Esophagus squamous epithelium (tissue), 5 donors: ENCODE data around the gene CYTH3. TPM values are rescaled to one million over a fixed set of nuclear protein-coding genes. Genes with fewer than 3 reads are reported as not detected.

Experiments used
- DNase-seq: peaks from one replicate; lab custom pipeline; 2025; lab: John Stamatoyannopoulos, UW
- H3K27ac ChIP-seq, 4 donors: fragments of 200-600 bp; sonication (generic); one replicate each; pipeline ENCODE4 v1.5.1; 2016 to 2019; ENCODE audit warnings: mild to moderate bottlenecking in 1 of 4
- H3K27me3 ChIP-seq, 4 donors: fragments of 200-600 bp; sonication (generic); 1 replicate in 3 of 4; 2 replicates in 1 of 4; pipeline versions ENCODE4 v1.5.1 to v1.6.0; 2017 to 2021; ENCODE audit warnings: antibody characterized with exemption in 1 of 4
- H3K36me3 ChIP-seq, 3 donors: fragments of 200-600 bp; sonication (generic); one replicate each; pipeline ENCODE4 v1.5.1; 2016 to 2019
- H3K4me1 ChIP-seq, 3 donors: fragments of 200-600 bp; sonication (generic); one replicate each; pipeline ENCODE4 v1.5.1; 2017 to 2019
- H3K4me3 ChIP-seq, 4 donors: fragments of 200-600 bp; sonication (generic); 1 replicate in 3 of 4; 2 replicates in 1 of 4; pipeline ENCODE4 v1.5.1; 2016 to 2019; ENCODE audit warnings: mild to moderate bottlenecking in 2 of 4, moderate library complexity in 1 of 4
- H3K9me3 ChIP-seq, 3 donors: fragments of 200-600 bp; sonication (generic); one replicate each; pipeline ENCODE4 v1.5.1; 2016 to 2019
- POLR2A ChIP-seq, 4 donors: fragments of 450-650 bp; IDR thresholded peaks; one replicate each; pipeline ENCODE4 v1.6.1; 2017; ENCODE audit warnings: antibody characterized with exemption in 4 of 4, mild to moderate bottlenecking in 4 of 4, moderate library complexity in 3 of 4
- WGBS, 2 donors: methylation state at CpG; one replicate each; pipeline ENCODE4 v1.1.5; 2018; 5-methylcytosine and 5-hydroxymethylcytosine counted together
- intact Hi-C: fragments of 100-400 bp; cut with DNase I; formaldehyde crosslinking; loops from one replicate; pipeline ENCODE4 v1.15.0; 2022
- total RNA-seq, 4 donors: library from RNA; depleted of rRNA; stranded (reverse); fragments of >200 nt; gene quantifications; one replicate each; pipeline ENCODE4 v1.1.0, GENCODE V29; 2016
- TF ChIP-seq, protein P1 (sequence below), 6 experiments: fragments of 450-650 bp in 4 of 6; fragments of 200-600 bp in 2 of 6; sonication (generic) in 2 of 6; IDR thresholded peaks; one replicate each; pipeline ENCODE4 v1.5.1; 2016 to 2019; ENCODE audit warnings: antibody characterized with exemption in 6 of 6, mild to moderate bottlenecking in 4 of 6, moderate library complexity in 4 of 6
- donor health status: DM: yes; HTN: yes; CAD: no.

Gene CYTH3
- total RNA-seq, 4 donors from 2014 or later, result 11.5 to 27.7 (median 12.7) TPM

DNA sequence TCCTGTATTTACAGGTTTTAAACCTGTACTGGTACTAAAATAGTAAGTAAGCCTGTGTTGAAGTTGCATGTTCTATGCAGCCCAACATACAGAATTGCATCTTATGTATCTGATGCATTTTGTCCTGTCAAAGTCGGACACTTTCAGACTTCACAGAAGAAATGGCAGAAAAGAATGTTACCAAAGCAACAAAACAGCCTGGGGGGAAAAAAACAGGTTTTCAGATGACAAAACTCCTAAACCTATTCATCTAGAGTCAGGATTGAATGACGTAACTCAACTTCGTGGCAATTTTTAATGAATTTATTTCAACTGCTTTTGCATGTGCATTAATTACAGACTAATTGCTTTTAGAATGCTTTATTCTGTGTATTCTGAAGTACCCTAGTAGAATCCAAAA lies 28.4 kb downstream of the CYTH3 start:
- H3K9me3 ChIP-seq, result no peaks in the 10 kb centered on the region
- no peak overlapping the region for H3K27ac ChIP-seq
- no peak for TF ChIP-seq POLR2A (IDR thresholded peaks at IDR 0.05)
- TF ChIP-seq, protein P1, sequence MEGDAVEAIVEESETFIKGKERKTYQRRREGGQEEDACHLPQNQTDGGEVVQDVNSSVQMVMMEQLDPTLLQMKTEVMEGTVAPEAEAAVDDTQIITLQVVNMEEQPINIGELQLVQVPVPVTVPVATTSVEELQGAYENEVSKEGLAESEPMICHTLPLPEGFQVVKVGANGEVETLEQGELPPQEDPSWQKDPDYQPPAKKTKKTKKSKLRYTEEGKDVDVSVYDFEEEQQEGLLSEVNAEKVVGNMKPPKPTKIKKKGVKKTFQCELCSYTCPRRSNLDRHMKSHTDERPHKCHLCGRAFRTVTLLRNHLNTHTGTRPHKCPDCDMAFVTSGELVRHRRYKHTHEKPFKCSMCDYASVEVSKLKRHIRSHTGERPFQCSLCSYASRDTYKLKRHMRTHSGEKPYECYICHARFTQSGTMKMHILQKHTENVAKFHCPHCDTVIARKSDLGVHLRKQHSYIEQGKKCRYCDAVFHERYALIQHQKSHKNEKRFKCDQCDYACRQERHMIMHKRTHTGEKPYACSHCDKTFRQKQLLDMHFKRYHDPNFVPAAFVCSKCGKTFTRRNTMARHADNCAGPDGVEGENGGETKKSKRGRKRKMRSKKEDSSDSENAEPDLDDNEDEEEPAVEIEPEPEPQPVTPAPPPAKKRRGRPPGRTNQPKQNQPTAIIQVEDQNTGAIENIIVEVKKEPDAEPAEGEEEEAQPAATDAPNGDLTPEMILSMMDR (IDR thresholded peaks at IDR 0.05), result no peak
- no peaks in the 10 kb centered on the region for H3K27me3 ChIP-seq
- H3K4me1 ChIP-seq, result peaks cover 0 to 43% (median 8%) of the 10 kb centered on the region in 3 donors
- WGBS, 2 donors, result 55 to 69% methylated on average over 3 of the region's 3 CpGs
- H3K36me3 ChIP-seq, result no peaks in the 10 kb centered on the region
- DNase-seq, result no peak
- intact Hi-C loops, result no loop called here
- no peak overlapping the region for H3K4me3 ChIP-seq

DNA sequence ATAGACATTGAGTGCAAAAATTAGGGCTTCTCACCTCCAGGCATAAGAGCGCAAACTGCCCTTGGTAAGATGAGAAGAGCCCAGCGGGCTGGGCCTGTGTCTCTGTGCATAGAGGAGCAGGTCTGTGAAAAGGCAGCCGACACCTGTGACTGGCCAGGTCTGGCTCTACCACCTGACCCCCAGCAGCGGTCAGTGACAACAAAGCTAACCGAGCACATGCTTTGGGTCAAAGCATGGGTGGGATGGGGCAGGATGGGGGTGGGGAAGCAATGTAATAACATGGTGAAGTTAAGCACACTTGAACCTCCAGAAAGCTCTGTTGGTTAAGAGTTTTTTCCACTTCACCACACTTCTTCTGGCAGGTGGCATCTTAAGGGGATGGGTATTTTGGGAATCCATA lies 29.3 kb downstream of the CYTH3 start:
- no peak for DNase-seq
- Histone ChIP-seq H3K4me1 (peaks cover 0 to 34% (median 4%) of the 10 kb centered on the region in 3 donors), H3K27me3 (no peaks in the 10 kb centered on the region), H3K9me3 (no peaks in the 10 kb centered on the region), H3K4me3 (no peak overlapping the region), H3K36me3 (no peaks in the 10 kb centered on the region), H3K27ac (no peak overlapping the region)
- intact Hi-C loops, result no loop called here
- TF ChIP-seq POLR2A (IDR thresholded peaks at IDR 0.05), result no peak
- TF ChIP-seq, protein P1 (IDR thresholded peaks at IDR 0.05), result no peak
- WGBS, 2 donors, result 97% methylated on average over 4 to 5 of the region's 5 CpGs

DNA sequence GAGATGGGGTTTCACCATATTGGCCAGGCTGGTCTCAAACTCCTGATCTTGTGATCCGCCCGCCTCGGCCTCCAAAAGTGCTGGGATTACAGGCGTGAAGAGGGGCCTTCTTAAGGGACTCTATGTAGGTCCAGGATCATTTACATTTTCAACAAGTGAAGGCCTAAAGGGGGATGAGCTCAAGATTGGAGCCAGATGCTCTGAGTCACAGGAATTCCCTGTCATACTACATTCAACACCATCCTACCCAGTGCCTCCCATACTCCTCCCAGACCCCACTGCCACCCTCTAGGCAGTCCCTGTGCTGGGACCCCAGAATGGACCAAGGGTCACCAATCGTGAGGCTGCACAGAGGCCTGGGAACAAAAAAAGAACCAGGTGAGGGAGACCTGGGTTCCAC lies 29.9 kb downstream of the CYTH3 start:
- H3K36me3 ChIP-seq, result no peaks in the 10 kb centered on the region
- no peaks in the 10 kb centered on the region for H3K9me3 ChIP-seq
- 95 to 98% methylated on average over 4 to 5 of the region's 5 CpGs for WGBS, 2 donors
- H3K4me3 ChIP-seq, result no peak overlapping the region
- no peak overlapping the region for H3K27ac ChIP-seq
- no peaks in the 10 kb centered on the region for H3K27me3 ChIP-seq
- H3K4me1 ChIP-seq, result peaks cover 0 to 34% (median under 1%) of the 10 kb centered on the region in 3 donors
- TF ChIP-seq, protein P1 (IDR thresholded peaks at IDR 0.05), result no peak
- no peak for TF ChIP-seq POLR2A (IDR thresholded peaks at IDR 0.05)
- intact Hi-C loops, result no loop called here
- no peak for DNase-seq

DNA sequence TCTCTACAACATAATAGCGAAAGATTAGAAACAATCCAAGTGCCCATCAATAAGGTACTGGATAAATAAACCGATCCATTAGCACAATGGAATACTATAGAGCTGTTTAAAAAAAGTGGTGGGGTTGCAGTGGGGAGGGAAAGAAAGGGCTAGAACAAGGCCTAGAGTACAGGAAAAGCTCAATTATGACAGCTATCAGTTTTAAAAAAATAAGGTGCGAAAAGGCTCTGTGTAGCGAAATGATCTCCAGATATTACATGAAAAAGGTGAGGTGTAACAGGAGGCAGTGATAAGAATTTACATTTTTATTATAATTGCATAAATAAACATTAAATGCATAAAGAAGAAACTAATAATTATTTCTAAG lies 30.8 kb downstream of the CYTH3 start:
- TF ChIP-seq, protein P1 (IDR thresholded peaks at IDR 0.05), result no peak
- TF ChIP-seq POLR2A (IDR thresholded peaks at IDR 0.05), result no peak
- 87 to 94% methylated on average over 4 of the region's 4 CpGs for WGBS, 2 donors
- intact Hi-C loops, result no loop called here

DNA sequence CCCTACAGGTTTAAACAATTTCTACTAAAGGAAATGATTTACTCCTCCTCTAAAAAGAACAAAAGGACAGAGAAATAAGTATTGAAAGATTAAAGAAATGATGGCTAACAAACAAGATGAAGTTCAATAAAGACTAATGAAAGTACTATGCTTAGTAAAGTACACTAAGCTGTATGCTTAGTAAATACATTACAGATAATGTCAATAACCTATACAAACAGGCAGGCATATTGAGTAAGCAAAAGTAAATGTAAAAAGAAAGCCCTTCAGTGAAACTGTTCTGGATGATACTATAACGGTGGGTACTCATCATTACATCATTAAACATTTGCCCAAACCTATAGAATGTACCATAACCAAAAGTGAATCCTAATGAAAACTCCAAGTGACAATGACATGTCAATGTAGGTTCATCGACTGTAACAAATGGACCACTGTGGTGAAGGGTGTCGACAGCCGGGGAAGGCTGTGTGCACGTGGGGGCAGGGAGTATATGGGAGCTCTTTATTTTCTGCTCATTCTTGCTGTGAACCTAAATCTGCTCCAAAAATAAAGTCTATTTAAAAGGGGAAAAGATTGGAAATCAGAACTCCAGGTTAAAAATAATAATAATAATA lies 34.0 kb downstream of the CYTH3 start:
- H3K9me3 ChIP-seq, result no peaks in the 10 kb centered on the region
- WGBS, 2 donors, result 87 to 89% methylated on average over 5 of the region's 5 CpGs
- peaks cover 0 to 40% (median 0%) of the 10 kb centered on the region in 3 donors for H3K4me1 ChIP-seq
- no peak for DNase-seq
- H3K27ac ChIP-seq, result no peak overlapping the region
- no peaks in the 10 kb centered on the region for H3K27me3 ChIP-seq
- intact Hi-C loops, result no loop called here
- H3K4me3 ChIP-seq, result no peak overlapping the region
- no peaks in the 10 kb centered on the region for H3K36me3 ChIP-seq
- TF ChIP-seq POLR2A (IDR thresholded peaks at IDR 0.05), result no peak
- TF ChIP-seq, protein P1 (IDR thresholded peaks at IDR 0.05), result no peak

More for the DNA sequence above, 30.8 kb downstream of the CYTH3 start:
- Histone ChIP-seq H3K4me3 (no peak overlapping the region), H3K27me3 (no peaks in the 10 kb centered on the region), H3K9me3 (no peaks in the 10 kb centered on the region), H3K36me3 (no peaks in the 10 kb centered on the region), H3K27ac (no peak overlapping the region), H3K4me1 (peaks cover 0 to 34% (median 0%) of the 10 kb centered on the region in 3 donors)
- no peak for DNase-seq
